Liver (tissue), 3 donors: ENCODE results near the gene SLC19A2.

Source experiments
- EGR1 ChIP-seq, 2 donors: IDR thresholded peaks; 2 replicates each; pipeline ENCODE4 v1.6.1; 2016 to 2018; ENCODE audit warnings: antibody characterized with exemption in 2 of 2, low read depth in 2 of 2
- FOXA1 ChIP-seq: IDR thresholded peaks from 2 replicates; pipeline ENCODE4 v1.6.1; 2016; ENCODE audit warnings: antibody characterized with exemption
- RAD21 ChIP-seq, 2 donors: IDR thresholded peaks; 2 replicates each; pipeline ENCODE4 v1.6.1; 2016; ENCODE audit warnings: antibody characterized with exemption in 2 of 2, mild to moderate bottlenecking in 2 of 2
- RXRA ChIP-seq, 2 donors: IDR thresholded peaks; 2 replicates each; pipeline ENCODE4 v1.6.1; 2017 to 2018; ENCODE audit warnings: antibody characterized with exemption in 2 of 2, mild to moderate bottlenecking in 1 of 2
- SP1 ChIP-seq: IDR thresholded peaks from 2 replicates; pipeline ENCODE4 v1.6.1; 2018; ENCODE audit warnings: antibody characterized with exemption, mild to moderate bottlenecking
- TAF1 ChIP-seq: conservative IDR thresholded peaks from 2 replicates; pipeline ENCODE4 v1.6.1; 2016; ENCODE audit warnings: antibody characterized with exemption, mild to moderate bottlenecking
- TF ChIP-seq, protein P1 (sequence below): fragments of 150-350 bp; IDR thresholded peaks from 2 replicates; pipeline ENCODE4 v1.5.1; 2017; ENCODE audit warnings: improper control_type of control experiment, low read depth, low read length; ENCODE audit not compliant: missing input control
- TF ChIP-seq, protein P2 (sequence below): IDR thresholded peaks from 2 replicates; pipeline ENCODE4 v1.6.1; 2016; ENCODE audit warnings: antibody characterized with exemption
- TF ChIP-seq, protein P3 (sequence below): IDR thresholded peaks from 2 replicates; pipeline ENCODE4 v1.6.1; 2016; ENCODE audit warnings: antibody characterized with exemption, mild to moderate bottlenecking
- donor health status: healthy.
- donor health status: healthy.

DNA sequence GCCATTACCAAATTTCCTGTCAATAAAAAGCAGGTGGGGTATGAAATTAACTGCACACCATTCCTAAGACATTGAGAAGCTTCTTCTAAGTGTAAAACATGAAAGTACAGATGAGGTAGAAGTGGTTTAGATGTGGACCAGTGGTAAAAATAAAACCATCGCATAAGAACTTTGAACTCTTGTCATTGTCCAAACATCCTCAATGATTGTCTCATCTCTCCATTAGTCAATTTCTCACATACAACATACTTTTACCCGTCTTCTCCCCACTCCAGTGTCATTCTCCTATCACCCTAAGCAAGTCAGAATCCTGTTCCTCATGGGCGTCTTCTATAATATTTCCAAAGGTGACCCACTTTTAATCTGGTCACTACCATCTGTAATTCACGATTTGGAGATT is 24.3 kb upstream of the SLC19A2 start:
- TF ChIP-seq, protein P1, sequence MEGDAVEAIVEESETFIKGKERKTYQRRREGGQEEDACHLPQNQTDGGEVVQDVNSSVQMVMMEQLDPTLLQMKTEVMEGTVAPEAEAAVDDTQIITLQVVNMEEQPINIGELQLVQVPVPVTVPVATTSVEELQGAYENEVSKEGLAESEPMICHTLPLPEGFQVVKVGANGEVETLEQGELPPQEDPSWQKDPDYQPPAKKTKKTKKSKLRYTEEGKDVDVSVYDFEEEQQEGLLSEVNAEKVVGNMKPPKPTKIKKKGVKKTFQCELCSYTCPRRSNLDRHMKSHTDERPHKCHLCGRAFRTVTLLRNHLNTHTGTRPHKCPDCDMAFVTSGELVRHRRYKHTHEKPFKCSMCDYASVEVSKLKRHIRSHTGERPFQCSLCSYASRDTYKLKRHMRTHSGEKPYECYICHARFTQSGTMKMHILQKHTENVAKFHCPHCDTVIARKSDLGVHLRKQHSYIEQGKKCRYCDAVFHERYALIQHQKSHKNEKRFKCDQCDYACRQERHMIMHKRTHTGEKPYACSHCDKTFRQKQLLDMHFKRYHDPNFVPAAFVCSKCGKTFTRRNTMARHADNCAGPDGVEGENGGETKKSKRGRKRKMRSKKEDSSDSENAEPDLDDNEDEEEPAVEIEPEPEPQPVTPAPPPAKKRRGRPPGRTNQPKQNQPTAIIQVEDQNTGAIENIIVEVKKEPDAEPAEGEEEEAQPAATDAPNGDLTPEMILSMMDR = no peak
- TF ChIP-seq SP1 (no peak), TAF1 (no peak), EGR1 (IDR thresholded peaks at IDR 0.05; ENCODE audit: low read depth in 2 of 2) (no peak), FOXA1 (no peak), RXRA (IDR thresholded peaks at IDR 0.05) (no peak), RAD21 (IDR thresholded peaks at IDR 0.05) (no peak)
- TF ChIP-seq, protein P2, sequence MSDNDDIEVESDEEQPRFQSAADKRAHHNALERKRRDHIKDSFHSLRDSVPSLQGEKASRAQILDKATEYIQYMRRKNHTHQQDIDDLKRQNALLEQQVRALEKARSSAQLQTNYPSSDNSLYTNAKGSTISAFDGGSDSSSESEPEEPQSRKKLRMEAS = no peak
- TF ChIP-seq, protein P3, sequence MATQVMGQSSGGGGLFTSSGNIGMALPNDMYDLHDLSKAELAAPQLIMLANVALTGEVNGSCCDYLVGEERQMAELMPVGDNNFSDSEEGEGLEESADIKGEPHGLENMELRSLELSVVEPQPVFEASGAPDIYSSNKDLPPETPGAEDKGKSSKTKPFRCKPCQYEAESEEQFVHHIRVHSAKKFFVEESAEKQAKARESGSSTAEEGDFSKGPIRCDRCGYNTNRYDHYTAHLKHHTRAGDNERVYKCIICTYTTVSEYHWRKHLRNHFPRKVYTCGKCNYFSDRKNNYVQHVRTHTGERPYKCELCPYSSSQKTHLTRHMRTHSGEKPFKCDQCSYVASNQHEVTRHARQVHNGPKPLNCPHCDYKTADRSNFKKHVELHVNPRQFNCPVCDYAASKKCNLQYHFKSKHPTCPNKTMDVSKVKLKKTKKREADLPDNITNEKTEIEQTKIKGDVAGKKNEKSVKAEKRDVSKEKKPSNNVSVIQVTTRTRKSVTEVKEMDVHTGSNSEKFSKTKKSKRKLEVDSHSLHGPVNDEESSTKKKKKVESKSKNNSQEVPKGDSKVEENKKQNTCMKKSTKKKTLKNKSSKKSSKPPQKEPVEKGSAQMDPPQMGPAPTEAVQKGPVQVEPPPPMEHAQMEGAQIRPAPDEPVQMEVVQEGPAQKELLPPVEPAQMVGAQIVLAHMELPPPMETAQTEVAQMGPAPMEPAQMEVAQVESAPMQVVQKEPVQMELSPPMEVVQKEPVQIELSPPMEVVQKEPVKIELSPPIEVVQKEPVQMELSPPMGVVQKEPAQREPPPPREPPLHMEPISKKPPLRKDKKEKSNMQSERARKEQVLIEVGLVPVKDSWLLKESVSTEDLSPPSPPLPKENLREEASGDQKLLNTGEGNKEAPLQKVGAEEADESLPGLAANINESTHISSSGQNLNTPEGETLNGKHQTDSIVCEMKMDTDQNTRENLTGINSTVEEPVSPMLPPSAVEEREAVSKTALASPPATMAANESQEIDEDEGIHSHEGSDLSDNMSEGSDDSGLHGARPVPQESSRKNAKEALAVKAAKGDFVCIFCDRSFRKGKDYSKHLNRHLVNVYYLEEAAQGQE = no peak
